DMS 273 (cell line): ENCODE data around the gene GLYR1.
"Not testable (repeated sequence)": the region's sequence is repeated elsewhere in the genome, so short reads cannot be mapped to it uniquely, and the experiment has no call there.

ENCODE experiments used
- DNase-seq: peaks from one replicate; lab custom pipeline; 2025; ENCODE audit not compliant: unreplicated experiment; lab: John Stamatoyannopoulos, UW

GLYR1 gene

GRCh38 chr16:4846901-4847773, at the start of gene GLYR1, which contains the start of gene UBN1:
TSS of gene GLYR1 (minus strand) at chr16:4847288. CDS start at chr16:4847265, 23 bp downstream.
TSS of gene UBN1 (plus strand) at chr16:4847481. CDS start at chr16:4852918, 5,437 bp downstream.
- peak; percentile 99 for DNase-seq

GRCh38 chr16:4896761-4897160, 49.7 kb upstream of the GLYR1 start:
- DNase-seq, result not testable (repeated sequence)

GRCh38 chr16:4895366-4895765, 48.3 kb upstream of the GLYR1 start:
- DNase-seq, result no peak

- peak; percentile 44 for DNase-seq
These were observed 47.4 kb upstream of the GLYR1 start for GRCh38 chr16:4894276-4895150.

GRCh38 chr16:4893103-4893862, 46.2 kb upstream of the GLYR1 start:
- no peak for DNase-seq

GRCh38 chr16:4892361-4893102, 45.4 kb upstream of the GLYR1 start:
- peak; percentile 56 for DNase-seq

GRCh38 chr16:4891886-4892216, 44.8 kb upstream of the GLYR1 start:
- no peak for DNase-seq

GRCh38 chr16:4891097-4891885, 44.2 kb upstream of the GLYR1 start:
- no peak for DNase-seq

GRCh38 chr16:4890686-4891085, 43.6 kb upstream of the GLYR1 start:
- DNase-seq, result no peak

GRCh38 chr16:4890026-4890425, 42.9 kb upstream of the GLYR1 start:
- peak; percentile 51 for DNase-seq

GRCh38 chr16:4888428-4889135, 41.5 kb upstream of the GLYR1 start:
- DNase-seq, result no peak

GRCh38 chr16:4886151-4886550, 39.1 kb upstream of the GLYR1 start:
- no peak for DNase-seq

- DNase-seq, result no peak
These were observed 38.1 kb upstream of the GLYR1 start for GRCh38 chr16:4884972-4885874.

- no peak for DNase-seq
These were observed 37.1 kb upstream of the GLYR1 start for GRCh38 chr16:4884209-4884608.

GRCh38 chr16:4883501-4883900, 36.4 kb upstream of the GLYR1 start:
- no peak for DNase-seq

- DNase-seq, result peak; percentile 67
These were observed 35.7 kb upstream of the GLYR1 start for GRCh38 chr16:4882633-4883285.

- DNase-seq, result peak; percentile 84
These were observed 35.0 kb upstream of the GLYR1 start for GRCh38 chr16:4882000-4882632.
